Right ventricle myocardium inferior (tissue), 1 donor: ENCODE data around the gene VSTM2L. TPM values are rescaled to one million over a fixed set of nuclear protein-coding genes. Genes with fewer than 3 reads are reported as not detected.
"Not testable (repeated sequence)": the region's sequence is repeated elsewhere in the genome, so short reads cannot be mapped to it uniquely, and the experiment has no call there.

Experiments
- ATAC-seq: fragments of 200-7000 bp; cut with Tn5 transposase; one replicate; pipeline ENCODE4 v1.9.1; 2020; ENCODE audit warnings: mild to moderate bottlenecking, moderate library complexity
- DNase-seq: peaks from one replicate; pipeline ENCODE4 v3.0.0; 2021; ENCODE audit errors: missing footprints
- intact Hi-C: fragments of 100-400 bp; cut with DNase I; formaldehyde crosslinking; loops from one replicate; pipeline ENCODE4 v1.11.0; 2022
- total RNA-seq: library from RNA; stranded (reverse); fragmentation: NEBNext Ultra II Directional; extraction: Animal tissue kit (Norgen Biotek cat#: 25700); gene quantifications from one replicate; pipeline ENCODE4 v1.2.1, GENCODE V29; 2021
- donor health status: DM: no; HTN: yes; CAD: no; lungs with severe emphysema.

The VSTM2L gene
- total RNA-seq, 1 donor from 2014 or later = 17.7 TPM

DNA sequence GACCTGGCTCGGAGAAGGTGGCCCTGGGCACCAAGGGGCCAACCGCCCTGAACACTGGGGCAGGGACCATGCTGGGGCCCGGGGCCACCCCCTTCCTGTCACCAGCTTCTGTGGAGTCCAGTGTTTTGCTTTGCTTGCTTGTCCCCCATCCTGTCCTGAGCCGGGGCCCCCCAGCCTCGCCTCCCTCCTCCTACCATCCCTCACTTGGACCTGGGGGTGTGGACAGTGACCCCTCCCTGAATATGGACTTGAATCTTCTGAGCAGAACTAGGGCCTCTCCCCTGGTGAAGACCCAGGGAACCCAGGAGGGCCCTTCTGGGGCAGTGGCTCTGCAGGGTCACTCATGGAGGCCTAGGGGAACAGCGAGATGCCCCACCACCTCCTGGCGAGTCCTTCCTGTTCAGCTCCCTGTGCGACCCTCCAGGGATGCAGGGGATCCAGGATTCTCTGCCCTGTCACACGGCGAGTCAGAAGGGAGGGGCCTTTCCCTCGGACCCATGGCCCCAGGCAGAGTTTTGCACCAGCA, 41.6 kb downstream of the VSTM2L start:
- DNase-seq = no peak
- intact Hi-C loops = no loop called here
- no peak for ATAC-seq

DNA sequence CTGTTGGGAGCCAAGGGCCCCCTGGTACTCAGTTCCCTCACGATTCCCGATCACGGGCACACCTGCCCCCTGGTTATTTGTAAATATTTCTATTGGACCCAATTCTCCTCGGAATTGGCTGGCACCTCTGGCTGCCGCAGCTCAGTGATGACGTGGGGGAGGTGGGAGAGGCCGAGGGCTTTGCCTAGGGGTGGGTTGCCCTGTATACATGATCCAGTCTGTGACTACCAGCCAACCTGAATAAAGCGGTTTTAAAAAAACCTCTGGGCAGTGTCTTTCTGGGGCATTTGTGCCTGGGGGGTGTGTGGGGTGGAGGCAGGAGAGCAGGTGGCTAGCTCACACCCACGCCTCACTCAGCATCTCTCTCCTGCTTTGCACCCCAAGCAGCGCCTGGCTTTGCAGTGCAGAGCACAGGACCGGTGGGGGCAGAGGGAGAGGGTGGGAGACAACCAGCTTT, 42.2 kb downstream of the VSTM2L start:
- intact Hi-C loops = no loop called here
- no peak for ATAC-seq
- DNase-seq = no peak

DNA sequence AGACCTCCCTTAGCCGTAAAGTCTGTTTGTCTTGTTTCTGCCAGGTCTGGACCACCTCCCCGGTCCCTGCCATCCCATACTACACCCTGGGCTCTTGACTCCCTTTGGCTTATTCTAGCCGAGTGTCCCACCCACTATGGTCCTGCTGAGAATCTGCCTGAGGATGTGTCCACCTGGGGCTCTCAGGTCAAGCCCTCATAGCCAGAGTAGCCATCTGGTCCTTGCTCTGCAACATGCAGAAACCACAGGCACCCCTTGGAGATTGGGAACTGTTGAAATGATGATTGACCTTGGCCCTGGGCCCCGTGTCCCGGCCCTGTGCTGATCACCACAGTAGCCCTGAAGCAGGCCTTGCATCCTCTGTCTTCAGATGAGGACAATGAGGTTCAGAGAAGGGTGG, 44.0 kb downstream of the VSTM2L start:
- ATAC-seq (no peak), DNase-seq (no peak)
- intact Hi-C loops = no loop called here

DNA sequence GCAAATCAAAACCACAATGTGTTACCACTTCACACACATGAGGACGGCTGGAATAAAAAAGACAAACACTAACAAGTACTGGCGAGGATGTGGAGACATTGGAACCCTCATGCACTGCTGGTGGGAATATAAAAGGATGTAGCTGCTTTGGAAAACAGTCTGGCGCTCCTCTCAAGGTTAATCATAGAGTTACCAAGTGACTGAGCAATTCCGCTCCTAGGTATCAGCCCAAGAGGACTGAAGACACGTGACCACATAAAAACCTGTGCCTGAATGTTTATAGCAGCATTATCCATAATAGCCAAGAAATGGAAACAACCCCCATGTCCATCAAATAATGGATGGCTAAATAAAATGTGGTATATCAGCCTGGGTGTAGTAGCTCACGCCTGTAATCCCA, 45.0 kb downstream of the VSTM2L start:
- ATAC-seq = no peak
- intact Hi-C loops = no loop called here
- no peak for DNase-seq

DNA sequence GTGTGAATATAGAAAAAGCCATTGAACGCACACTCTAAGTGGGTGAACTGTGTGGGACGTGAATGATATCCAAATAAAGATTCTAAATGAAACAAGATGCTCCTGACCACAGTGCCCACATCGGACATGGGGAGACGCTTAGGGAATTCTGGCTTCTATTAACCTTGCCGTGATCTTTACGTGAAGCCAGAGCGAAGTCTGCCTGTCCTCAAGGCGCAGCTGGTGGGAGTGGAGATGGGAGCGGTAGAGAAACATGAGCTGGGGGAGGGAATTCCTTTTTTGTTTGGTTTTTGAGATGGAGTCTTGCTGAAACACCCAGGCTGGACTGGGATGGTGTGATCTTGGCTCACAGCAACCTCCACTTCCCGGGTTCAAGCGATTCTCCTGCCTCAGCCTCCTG, 46.0 kb downstream of the VSTM2L start:
- intact Hi-C loops = no loop called here
- no peak for DNase-seq
- no peak for ATAC-seq

DNA sequence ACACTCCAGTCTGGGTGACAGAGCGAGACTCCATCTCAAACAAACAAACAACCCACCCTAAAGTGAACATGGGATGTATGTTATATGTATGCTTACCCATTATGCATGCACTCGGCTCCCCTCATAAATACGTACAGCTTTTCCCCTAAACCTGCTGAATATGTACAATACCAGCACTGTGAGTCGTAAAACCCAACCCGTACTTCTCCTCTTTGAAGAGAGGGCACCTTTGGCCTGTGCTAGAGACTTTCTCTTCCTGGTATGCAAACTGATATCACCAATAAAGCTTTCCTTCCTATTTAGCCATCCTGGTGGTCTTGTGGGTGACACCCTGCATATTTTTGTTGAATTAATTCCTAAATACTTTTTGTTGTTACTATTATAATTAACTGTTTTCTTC, 51.3 kb downstream of the VSTM2L start:
- intact Hi-C loops = no loop called here
- DNase-seq (no peak), ATAC-seq (no peak)

DNA sequence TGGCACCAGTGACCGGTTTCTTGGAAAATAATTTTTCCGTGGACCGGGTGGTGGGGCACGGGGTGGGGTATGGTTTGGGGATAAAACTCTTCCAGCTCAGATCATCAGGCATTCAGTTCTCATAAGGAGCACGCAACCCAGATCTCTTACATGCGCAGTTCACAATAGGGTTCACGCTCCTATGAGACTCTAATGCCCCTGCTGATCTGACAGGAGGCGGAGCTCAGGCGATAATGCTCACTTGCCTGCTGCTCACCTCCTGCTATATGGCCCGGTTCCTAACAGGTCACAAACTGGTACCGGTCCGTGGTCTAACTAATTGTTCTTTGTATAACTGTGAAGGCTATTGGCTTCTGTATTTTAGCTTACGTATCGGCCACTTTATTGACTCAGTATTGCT, 51.7 kb downstream of the VSTM2L start:
- DNase-seq (no peak), ATAC-seq (no peak)
- intact Hi-C loops = no loop called here

DNA sequence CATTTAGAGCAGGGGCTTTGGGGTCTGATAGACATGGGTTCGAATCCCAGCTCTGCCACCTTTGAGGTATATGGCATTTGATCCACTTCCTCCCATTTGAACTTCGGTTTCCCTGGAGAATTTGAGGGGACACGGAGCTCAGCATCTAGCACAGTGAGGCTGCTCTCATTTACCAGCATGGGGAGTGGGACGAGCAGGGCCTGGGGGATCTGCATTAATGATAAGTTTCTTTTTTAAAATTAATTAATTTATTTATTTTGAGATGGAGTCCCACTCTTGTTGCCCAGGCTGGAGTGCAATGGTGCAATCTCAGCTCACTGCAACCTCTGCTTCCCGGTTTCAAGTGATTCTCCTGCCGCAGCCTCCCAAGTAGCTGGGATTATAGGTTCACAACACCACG, 52.6 kb downstream of the VSTM2L start:
- DNase-seq = no peak
- intact Hi-C loops = no loop called here

DNA sequence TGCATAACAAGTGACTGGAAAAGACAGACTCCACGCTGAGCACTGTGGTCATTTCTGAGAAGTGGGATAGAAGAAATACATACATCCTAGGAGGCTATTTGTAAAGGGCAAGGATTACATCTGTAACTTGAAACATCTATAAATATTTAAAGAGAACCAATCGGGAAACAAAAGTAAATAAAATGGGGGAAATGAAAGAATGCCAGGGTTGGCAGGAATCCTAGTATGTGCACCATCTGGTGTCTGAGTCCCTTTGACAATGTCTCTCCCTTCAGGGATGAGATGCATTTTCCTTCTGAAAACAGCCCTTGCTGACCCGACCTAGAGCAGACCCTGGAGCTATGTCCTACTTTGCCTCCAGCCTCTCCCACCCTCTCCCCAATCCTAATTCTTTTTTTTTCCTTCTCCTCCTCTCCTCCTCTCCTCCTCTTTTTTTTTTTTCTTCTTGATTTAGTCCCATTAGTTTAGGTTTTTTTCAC, 53.2 kb downstream of the VSTM2L start:
- no peak for ATAC-seq
- intact Hi-C loops = no loop called here
- DNase-seq = no peak

More for the DNA sequence above, 52.6 kb downstream of the VSTM2L start:
- ATAC-seq = no peak

DNA sequence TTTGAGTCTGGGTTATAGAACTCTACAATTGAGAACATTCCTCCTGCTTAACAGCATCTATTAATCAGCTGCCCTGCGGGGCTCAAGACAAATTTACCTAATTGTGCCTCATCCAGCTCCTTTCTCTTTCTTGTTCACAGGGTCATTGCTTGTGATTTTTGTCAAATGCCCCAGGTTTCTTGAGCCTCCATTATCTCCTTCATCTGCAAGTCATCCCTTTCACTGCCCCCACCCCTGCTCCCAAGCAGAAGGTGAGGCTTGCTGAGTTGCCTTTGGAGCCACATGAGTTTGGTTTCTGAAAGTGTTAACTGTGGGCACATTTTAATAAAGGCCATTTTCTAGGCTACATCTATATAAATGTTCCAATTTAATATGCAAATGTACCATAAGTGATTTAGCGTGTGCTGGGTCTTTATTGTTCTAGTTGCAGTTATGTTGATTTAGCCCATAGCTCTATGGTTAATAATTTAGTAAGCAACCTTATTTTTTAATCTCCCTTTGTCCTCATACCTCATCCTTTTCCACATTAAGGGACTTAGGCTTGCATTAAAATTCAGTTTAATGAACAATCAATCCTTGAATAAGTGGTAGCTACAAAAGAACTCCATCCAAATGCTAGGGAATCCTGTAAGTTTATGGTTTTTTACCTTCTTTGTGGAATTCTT, 56.1 kb downstream of the VSTM2L start:
- ATAC-seq = no peak
- intact Hi-C loops = no loop called here
- no peak for DNase-seq

DNA sequence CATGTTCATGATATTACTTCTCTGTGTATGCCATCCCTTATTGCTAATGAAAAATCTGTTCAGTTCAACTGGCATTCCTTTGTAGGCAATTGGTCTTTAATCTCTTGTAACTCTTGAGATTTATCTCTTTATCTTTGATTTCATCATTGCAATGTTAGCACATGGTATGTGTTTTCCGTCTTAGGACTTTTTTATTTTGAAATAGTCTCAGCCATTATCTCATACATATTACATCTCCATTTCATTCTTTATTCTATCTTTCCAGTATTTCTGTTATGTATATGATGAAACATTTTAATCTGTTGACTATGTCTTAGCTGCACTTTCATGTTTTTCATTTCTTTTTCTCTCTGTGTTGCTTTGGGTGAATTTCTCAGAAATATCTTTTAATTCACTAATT, 58.1 kb downstream of the VSTM2L start:
- ATAC-seq = no peak
- DNase-seq = no peak
- intact Hi-C loops = no loop called here

DNA sequence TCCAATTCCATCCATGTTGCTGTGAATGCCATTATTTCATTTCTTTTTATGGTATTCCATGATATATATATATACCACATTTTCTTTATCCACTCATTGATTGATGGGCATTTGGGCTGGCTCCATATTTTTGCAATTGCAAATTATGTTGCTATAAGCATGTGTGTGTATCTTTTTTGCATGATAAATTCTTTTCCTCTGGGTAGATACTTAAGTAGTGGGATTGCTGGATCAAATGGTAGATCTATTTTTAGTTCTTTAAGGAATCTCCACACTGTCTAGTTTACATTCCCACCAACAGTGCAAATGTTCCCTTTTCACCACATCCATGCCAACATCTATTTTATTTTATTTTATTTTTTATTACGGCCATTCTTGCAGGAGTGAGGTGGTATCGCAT, 60.6 kb downstream of the VSTM2L start:
- ATAC-seq, DNase-seq, intact Hi-C loops: not testable (repeated sequence)

DNA sequence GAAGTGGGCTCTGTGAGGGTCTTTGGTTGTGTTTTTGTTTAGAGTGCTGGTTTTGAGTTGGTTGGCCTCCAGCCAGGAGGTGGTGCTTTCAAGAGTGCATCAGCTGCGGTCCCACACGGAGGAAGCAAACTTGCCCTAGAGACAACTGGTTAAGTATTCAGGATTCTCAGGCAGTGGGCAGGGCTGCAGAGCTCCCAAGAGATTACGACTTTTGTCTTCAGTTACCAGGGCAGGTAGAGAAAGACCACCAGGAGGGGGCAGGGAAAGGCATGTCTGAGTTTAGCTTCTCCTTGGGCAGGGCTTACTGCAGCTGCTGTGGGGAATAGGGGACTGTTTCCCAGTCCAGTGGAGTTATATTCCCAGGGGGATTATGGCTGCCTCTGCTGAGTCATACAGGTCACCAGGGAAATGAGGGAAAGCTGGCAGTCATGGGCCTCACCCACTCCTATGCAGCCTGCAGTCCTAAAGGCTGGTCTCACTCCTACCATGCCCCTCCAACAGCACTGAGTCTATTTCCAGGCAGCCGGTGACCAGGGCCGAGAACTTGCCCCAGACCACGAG, 66.0 kb downstream of the VSTM2L start:
- intact Hi-C loops = no loop called here
- no peak for ATAC-seq

DNA sequence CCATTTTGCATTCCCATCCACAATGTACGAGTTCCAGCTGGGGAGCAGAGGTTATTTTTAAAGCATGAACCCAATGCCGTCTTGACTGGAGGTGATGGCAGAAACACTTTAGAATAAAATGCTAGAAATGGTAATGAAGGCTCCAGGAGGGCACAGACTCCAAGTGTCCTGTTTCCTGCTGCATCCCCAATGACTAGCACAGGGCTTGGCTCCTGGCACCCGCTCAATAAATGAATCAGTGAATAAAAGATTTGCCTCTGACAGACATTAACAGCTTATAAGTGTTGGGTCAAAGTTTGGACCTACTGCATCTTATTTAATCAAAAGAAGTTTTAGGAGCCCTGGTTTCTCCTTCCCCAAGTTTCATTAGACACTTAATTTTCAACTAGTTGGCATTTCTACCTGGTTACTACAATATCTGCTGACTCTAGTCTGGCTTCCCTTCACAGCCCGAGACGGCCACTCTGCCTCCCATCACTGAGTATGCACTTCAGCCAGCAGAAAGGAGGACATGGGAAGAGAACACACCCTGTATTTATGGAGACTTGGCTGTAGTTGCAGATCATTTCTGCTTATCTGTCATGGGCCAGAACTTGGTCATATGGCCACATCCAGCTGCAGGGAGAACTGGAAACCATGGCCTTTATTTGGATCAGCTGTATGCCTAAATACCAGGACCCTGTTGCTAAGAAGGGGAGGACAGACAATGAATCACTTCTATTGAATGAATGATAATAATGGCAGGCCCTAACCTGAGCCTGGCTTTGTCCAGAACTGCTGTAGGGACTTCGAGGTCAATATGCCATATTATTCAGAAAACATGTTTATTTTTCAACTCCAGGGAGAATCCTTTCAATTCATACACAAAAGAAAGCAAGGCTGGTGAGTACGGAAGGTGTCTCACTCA, 67.3 kb downstream of the VSTM2L start:
- intact Hi-C loops = no loop called here
- ATAC-seq = peak; percentile 31
- DNase-seq = no peak

More for the DNA sequence above, 66.0 kb downstream of the VSTM2L start:
- no peak for DNase-seq

DNA sequence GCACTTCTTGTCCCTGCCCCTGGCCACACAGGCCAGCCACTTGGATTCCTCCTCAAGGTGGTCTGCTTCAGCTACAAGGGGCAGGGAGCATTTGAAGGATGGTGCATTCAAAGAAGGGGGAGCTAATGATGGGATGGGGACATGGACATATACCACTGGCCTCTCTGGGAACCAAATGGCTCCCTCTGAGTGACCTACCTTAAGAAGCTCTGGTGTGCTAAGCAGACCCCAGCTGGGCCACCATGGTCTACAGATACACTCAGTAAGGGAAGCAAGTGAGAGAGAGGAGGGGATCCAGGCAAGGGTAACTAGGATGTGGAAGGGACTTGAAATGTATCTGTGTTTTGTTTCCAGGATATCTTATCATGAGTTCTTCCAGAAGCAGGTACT, 67.9 kb downstream of the VSTM2L start:
- intact Hi-C loops = no loop called here
- DNase-seq (no peak), ATAC-seq (no peak)

DNA sequence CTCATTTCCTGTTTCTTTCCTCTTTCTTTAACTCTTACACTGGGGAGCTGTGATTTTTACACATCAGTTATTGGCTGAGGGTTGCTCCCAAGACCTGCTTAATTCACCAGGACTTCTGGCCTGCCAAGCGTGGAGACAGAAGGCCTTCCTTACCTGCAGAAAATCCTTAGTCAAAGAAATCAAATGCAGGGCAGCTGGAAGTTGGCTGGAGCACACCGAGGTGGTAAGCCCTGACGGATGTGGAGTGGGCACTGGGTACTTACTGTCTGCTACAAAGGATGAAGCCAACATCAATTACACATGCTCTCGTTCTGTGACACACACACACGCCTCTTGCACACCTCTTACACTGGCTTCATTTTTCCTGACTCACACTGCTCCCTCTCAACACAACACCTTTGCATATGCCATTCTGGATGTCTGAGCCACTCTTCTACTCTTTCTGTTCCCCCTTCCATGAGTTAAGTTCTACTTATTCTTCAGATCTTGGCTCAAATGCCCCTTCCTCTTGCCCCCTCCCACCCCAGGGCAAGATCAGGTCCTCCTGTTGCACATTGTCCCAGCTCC, 68.7 kb downstream of the VSTM2L start:
- ATAC-seq = no peak
- DNase-seq = no peak
- intact Hi-C loops = no loop called here

DNA sequence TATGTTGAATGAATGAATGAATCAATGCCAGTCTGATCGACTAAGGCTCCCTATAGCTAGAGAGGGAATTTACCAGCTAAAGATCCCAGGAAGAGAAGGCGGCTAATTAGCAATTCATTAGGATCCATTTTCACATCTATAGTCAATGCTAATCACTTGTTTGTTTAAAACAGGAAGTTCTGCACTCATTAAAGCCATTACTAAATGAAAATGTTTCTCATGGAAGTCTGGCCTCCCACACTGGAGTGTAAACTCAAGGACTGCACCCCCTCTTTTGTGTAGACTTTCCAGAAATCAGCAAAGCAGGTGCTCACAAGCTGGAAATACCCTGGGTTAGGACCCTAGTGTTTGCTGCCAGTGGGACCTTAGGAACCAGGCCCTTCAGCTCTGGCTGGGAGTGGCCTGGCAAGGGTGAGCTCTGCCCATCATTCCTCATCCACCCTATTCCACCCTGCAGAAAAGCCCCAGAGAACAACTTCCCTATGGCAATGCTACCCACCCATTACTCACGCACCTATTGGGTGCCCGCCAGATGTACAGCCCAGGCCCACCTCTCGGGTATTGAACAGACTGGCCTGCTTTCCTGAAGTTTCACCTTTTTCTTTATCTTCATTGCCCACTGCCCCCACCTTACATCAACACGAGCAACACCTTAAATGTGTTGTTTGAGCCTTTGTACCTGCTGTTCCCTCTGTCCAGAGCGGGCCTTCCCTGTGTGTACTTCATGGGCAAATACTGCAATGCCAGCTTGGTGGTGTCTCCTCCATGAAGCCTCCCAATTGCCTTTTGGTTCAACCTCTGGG, 69.5 kb downstream of the VSTM2L start:
- intact Hi-C loops = no loop called here
- no peak for ATAC-seq
- no peak for DNase-seq

DNA sequence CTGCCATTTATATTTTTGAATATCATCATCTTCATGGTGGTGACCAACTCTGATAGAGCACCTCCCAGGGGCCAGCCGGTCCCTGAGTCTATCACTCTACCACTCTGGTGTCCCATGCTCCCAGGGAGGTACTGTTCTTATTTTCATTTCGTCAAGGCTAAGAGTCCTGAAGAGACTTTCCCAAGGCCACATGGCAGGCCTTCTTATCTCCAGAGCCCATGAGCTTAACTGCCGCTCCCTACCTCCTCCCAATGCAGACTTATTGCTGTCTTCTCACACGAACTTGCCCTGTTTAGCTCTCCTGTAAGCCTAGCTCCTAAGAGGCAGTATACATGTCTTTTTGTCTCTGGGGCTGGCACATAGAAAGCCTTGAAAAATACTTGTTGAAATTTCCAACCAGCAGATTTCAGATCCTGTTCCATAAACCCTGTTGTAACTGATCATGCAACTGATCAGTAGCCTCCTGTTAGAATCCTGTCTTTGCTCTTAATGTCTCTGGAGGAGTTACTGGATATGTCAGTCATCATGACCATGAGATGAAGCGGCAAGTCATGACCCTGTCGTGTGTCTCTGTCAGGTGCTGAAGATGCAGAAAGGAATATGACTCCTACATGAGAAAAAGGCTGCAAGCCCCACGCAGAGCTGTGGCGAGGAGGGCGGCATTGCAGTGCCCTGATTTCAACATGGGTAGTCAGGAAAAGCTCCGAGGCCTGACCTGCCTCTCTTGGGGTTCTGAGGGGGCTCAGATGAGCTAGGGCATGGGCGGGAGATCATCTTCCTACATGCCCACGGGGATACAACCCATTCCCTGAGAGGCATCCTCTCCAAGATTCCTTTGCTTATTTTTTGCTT, 70.4 kb downstream of the VSTM2L start:
- no peak for DNase-seq
- ATAC-seq = no peak

More for the DNA sequence above, 70.4 kb downstream of the VSTM2L start:
- intact Hi-C loops = no loop called here
